Stimulated activated CD8-positive, alpha-beta memory T cell treated with anti-CD3 and anti-CD28 coated beads, Interleukin-12 subunit alpha, Interleukin-12 subunit beta, amount 100 ng/mL, for 24 hours (primary cell): ENCODE measurements around the gene RPL4.

Experiments
- DNase-seq: peaks from one replicate; pipeline ENCODE4 v3.0.0-alpha.2; 2020; ENCODE audit errors: extremely low read depth

The RPL4 gene

GRCh38 chr15:66459818-66460615 is 44.6 kb downstream of the RPL4 start:
- no peak for DNase-seq

- no peak for DNase-seq
Measured at GRCh38 chr15:66456211-66456610, 48.4 kb downstream of the RPL4 start.

- DNase-seq = no peak
Measured at GRCh38 chr15:66454143-66454542, 50.5 kb downstream of the RPL4 start.

GRCh38 chr15:66452971-66453580 is 51.6 kb downstream of the RPL4 start:
- no peak for DNase-seq

DNA sequence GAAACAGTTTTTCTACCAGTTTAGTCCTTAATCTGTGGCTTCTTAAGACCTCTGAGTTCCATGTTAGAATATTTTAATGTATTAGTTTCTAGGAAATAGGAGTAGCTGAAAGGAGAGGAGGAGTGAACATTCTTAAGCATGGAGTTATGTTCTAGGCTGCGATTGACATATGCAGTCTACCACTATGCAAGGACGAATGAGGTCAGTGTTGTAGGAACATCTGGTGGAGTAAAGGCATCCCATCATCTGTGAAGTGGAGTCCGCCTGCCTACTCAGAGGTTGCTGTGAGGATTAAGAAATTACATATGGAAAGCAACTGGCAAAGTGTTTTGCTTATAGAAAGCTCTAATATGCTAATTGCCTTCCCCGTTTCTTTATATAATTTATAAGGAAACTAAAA is 52.2 kb downstream of the RPL4 start:
- no peak for DNase-seq
